MM.1S (cell line): ENCODE data around the gene PLA2G10.

Source experiments
- DNase-seq: peaks from one replicate; pipeline ENCODE4 v3.0.0-alpha.2; 2015
- H2AFZ ChIP-seq: fragments of 300-600 bp; sonication (generic); 2 replicates; pipeline ENCODE4 v1.6.0; 2016; ENCODE audit warnings: antibody characterized with exemption, low read length
- H3F3A ChIP-seq: fragments of 300-600 bp; sonication (generic); 2 replicates; pipeline ENCODE4 v1.6.1; 2016; ENCODE audit warnings: mild to moderate bottlenecking, antibody characterized with exemption, low read length, moderate library complexity, mixed read lengths; ENCODE audit not compliant: insufficient read depth
- H3K27ac ChIP-seq: fragments of 300-600 bp; sonication (generic); 2 replicates; pipeline ENCODE4 v1.5.1; 2016; ENCODE audit warnings: mild to moderate bottlenecking, low read length
- H3K27me3 ChIP-seq: fragments of 300-600 bp; sonication (generic); replicated peaks from 2 replicates; pipeline ENCODE4 v1.6.0; 2016; ENCODE audit warnings: low read length; ENCODE audit not compliant: insufficient read depth
- H3K36me3 ChIP-seq: fragments of 300-600 bp; sonication (generic); replicated peaks from 2 replicates; pipeline ENCODE4 v1.6.1; 2016; ENCODE audit warnings: mild to moderate bottlenecking, low read length, mixed read lengths; ENCODE audit not compliant: insufficient read depth
- H3K4me1 ChIP-seq: fragments of 300-600 bp; sonication (generic); 2 replicates; pipeline ENCODE4 v1.6.1; 2016; ENCODE audit warnings: low read length, mixed read lengths
- H3K4me2 ChIP-seq: fragments of 300-600 bp; sonication (generic); 2 replicates; pipeline ENCODE4 v1.6.0; 2016; ENCODE audit warnings: low read depth, low read length
- H3K4me3 ChIP-seq: fragments of 300-600 bp; sonication (generic); 2 replicates; pipeline ENCODE4 v1.5.1; 2016; ENCODE audit warnings: low read length, mixed read lengths
- H3K79me2 ChIP-seq: fragments of 300-600 bp; sonication (generic); 2 replicates; pipeline ENCODE4 v1.6.1; 2016; ENCODE audit warnings: mixed run types, low read length, mixed read lengths
- H3K9ac ChIP-seq: fragments of 300-600 bp; sonication (generic); 2 replicates; pipeline ENCODE4 v1.6.1; 2016; ENCODE audit warnings: low read length, mixed read lengths
- H3K9me2 ChIP-seq: fragments of 300-600 bp; sonication (generic); replicated peaks from 2 replicates; pipeline ENCODE4 v1.6.1; 2016; ENCODE audit warnings: mild to moderate bottlenecking, low read length, mixed read lengths; ENCODE audit not compliant: insufficient read depth
- H3K9me3 ChIP-seq: fragments of 300-600 bp; sonication (generic); replicated peaks from 2 replicates; pipeline ENCODE4 v1.6.1; 2016; ENCODE audit warnings: mild to moderate bottlenecking, low read length, mixed read lengths; ENCODE audit not compliant: insufficient read depth
- H4K20me1 ChIP-seq: fragments of 300-600 bp; sonication (generic); 2 replicates; pipeline ENCODE4 v1.6.1; 2016; ENCODE audit warnings: mild to moderate bottlenecking, low read length, moderate library complexity, mixed read lengths; ENCODE audit not compliant: insufficient read depth
- EZH2 ChIP-seq: fragments of 300-600 bp; sonication (generic); optimal IDR thresholded peaks from 2 replicates; pipeline ENCODE3; 2017; ENCODE audit warnings: low read depth, mild to moderate bottlenecking, antibody characterized with exemption, low read length, mixed read lengths
- EZH2phosphoT487 ChIP-seq: fragments of 300-600 bp; sonication (generic); IDR thresholded peaks from 2 replicates; pipeline ENCODE4 v1.6.1; 2018; ENCODE audit warnings: antibody characterized with exemption, low read length
- TF ChIP-seq, protein P1 (sequence below): fragments of 300-600 bp; sonication (generic); IDR thresholded peaks from 2 replicates; pipeline ENCODE4 v1.5.1; 2016; ENCODE audit warnings: antibody characterized with exemption, low read length, mixed read lengths

Gene PLA2G10

DNA sequence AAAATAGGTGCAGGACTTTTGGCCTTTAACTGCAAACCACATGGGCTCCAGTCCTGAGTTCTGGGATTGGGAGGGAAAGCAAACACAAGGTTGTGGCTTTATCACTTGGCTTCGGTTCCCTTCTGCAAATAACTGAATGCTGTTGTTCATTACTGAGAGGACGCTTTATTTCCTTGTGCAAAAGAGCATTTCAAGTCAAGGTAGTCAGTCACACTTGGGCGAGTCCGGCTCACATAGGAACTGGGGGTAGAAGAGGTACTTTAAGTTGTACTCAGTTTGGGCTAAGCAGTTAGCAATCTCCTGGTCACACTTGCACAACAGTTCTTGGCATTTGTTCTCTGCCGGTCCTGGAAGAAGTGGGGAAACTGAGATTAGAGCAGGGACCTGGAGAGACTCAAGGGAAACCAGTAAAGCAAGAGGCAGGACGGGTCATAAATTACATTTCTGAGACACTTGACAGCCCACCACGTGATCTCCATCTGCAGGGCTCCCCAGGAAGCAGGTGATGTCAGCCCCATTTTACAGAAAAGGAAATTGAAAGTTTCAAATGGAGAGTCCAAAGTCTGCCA, 21.6 kb downstream of the PLA2G10 start:
- H3K4me3 ChIP-seq, result peak overlapping the region; percentile 34
- no peaks in the 10 kb centered on the region for H3K36me3 ChIP-seq
- H2AFZ ChIP-seq, result peak overlapping the region; percentile 55
- no peaks in the 10 kb centered on the region for H4K20me1 ChIP-seq
- H3K9me2 ChIP-seq, result no peaks in the 10 kb centered on the region
- H3K4me1 ChIP-seq, result peaks cover 10% of the 10 kb centered on the region
- H3K4me2 ChIP-seq, result peak overlapping the region; percentile 64
- no peaks in the 10 kb centered on the region for H3K9me3 ChIP-seq
- peak overlapping the region; percentile 3; the same call in 1 of the 2 replicates for H3K9ac ChIP-seq
- no peaks in the 10 kb centered on the region for H3K79me2 ChIP-seq
- peak overlapping the region; percentile 62; the same call in 1 of the 2 replicates for H3K27ac ChIP-seq
- peaks cover 18% of the 10 kb centered on the region for H3F3A ChIP-seq
- peak; percentile 84 for DNase-seq
- TF ChIP-seq, protein P1, sequence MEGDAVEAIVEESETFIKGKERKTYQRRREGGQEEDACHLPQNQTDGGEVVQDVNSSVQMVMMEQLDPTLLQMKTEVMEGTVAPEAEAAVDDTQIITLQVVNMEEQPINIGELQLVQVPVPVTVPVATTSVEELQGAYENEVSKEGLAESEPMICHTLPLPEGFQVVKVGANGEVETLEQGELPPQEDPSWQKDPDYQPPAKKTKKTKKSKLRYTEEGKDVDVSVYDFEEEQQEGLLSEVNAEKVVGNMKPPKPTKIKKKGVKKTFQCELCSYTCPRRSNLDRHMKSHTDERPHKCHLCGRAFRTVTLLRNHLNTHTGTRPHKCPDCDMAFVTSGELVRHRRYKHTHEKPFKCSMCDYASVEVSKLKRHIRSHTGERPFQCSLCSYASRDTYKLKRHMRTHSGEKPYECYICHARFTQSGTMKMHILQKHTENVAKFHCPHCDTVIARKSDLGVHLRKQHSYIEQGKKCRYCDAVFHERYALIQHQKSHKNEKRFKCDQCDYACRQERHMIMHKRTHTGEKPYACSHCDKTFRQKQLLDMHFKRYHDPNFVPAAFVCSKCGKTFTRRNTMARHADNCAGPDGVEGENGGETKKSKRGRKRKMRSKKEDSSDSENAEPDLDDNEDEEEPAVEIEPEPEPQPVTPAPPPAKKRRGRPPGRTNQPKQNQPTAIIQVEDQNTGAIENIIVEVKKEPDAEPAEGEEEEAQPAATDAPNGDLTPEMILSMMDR, result no peak
- TF ChIP-seq EZH2, result no peak
- no peak for TF ChIP-seq EZH2phosphoT487
- no peaks in the 10 kb centered on the region for H3K27me3 ChIP-seq

DNA sequence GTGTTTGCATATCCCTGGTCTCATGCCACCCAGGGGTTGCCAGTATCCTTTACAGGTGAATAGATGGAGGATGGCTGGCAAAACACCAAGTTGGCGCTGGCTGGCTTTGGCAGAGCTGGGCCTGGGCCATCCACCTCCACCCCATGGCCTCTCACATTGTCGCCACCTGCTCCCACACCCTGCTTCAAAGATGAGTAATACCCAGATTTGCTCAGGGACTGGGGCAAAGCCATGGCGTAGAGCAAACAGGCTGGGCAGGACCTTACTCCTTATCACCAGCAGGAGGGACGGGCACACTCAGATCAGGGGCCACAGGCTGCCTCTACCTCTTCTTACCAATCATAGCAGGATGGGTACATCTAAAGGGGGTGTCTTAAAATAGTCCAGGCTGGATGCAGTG, 24.3 kb downstream of the PLA2G10 start:
- no peak overlapping the region for H3K4me2 ChIP-seq

DNA sequence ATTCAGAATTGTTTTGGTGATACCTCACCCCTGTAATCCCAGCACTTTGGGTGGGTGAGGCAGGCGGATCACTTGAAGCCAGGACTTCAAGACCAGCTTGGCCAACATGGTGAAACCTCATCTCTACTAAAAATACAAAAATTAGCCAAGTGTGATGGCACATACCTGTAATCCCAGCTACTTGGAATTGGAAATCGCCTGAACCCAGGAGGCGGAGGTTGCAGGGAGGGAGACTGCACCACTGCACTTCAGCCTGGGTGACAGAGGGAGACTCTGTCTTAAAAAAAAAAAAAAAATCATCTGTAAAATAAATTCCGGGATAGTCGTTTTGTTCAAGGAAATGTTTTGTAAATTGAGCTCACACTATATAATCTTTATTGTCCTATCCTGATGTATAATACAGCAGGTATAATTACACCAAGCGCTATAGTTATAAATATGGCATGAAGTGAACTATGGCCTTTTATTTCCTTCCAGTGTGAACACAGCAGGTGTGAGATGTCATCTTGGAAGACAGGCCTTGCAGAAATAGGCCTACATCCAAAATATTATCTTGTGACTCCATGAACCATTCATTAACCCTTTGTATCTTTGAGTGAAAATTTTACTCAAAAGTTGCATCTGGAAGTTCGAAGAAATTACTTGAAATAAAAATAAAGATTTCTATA, 25.4 kb downstream of the PLA2G10 start:
- no peaks in the 10 kb centered on the region for H3K9me2 ChIP-seq
- H3K4me1 ChIP-seq, result peaks cover 10% of the 10 kb centered on the region
- H3K27ac ChIP-seq, result no peak overlapping the region
- H3K79me2 ChIP-seq, result no peaks in the 10 kb centered on the region
- H2AFZ ChIP-seq, result no peak overlapping the region
- H3F3A ChIP-seq, result peaks cover 18% of the 10 kb centered on the region
- H3K4me2 ChIP-seq, result no peak overlapping the region
- H3K36me3 ChIP-seq, result no peaks in the 10 kb centered on the region
- no peak overlapping the region for H3K9ac ChIP-seq
- H4K20me1 ChIP-seq, result no peaks in the 10 kb centered on the region
- H3K4me3 ChIP-seq, result no peak overlapping the region
- DNase-seq, result no peak
- no peak for TF ChIP-seq EZH2
- TF ChIP-seq, protein P1, result no peak
- H3K27me3 ChIP-seq, result no peaks in the 10 kb centered on the region
- H3K9me3 ChIP-seq, result no peaks in the 10 kb centered on the region

More for the DNA sequence above, 24.3 kb downstream of the PLA2G10 start:
- Histone ChIP-seq H3K9me3 (no peaks in the 10 kb centered on the region), H2AFZ (no peak overlapping the region), H3K9ac (no peak overlapping the region), H3K9me2 (no peaks in the 10 kb centered on the region), H3K4me1 (peaks cover 10% of the 10 kb centered on the region), H4K20me1 (no peaks in the 10 kb centered on the region), H3K4me3 (no peak overlapping the region), H3F3A (peaks cover 18% of the 10 kb centered on the region), H3K27me3 (no peaks in the 10 kb centered on the region), H3K79me2 (no peaks in the 10 kb centered on the region), H3K27ac (no peak overlapping the region), H3K36me3 (no peaks in the 10 kb centered on the region)
- no peak for DNase-seq
- TF ChIP-seq EZH2, result no peak
- TF ChIP-seq, protein P1, result no peak
- TF ChIP-seq EZH2phosphoT487, result no peak
